Lung (tissue), 12 donors: ENCODE measurements around the gene SNTA1. TPM values are rescaled to one million over a fixed set of nuclear protein-coding genes. Genes with fewer than 3 reads are reported as not detected.

Experiments used
- ATAC-seq: fragments of 200-7000 bp; cut with Tn5 transposase; one replicate; pipeline ENCODE4 v1.9.1; 2020; ENCODE audit warnings: moderate number of reproducible peaks; ENCODE audit not compliant: insufficient read depth, low FRiP score
- DNase-seq, 3 donors: peaks; one replicate each; pipeline ENCODE4 v3.0.0-alpha.2; 2013 to 2017
- H3K27ac ChIP-seq, 2 donors: one replicate each; pipeline ENCODE4 v1.5.1; 2013; ENCODE audit warnings: mild to moderate bottlenecking in 2 of 2, moderate library complexity in 2 of 2, control low read depth in 1 of 2, inconsistent platforms in 1 of 2, low read depth in 1 of 2, low read length in 1 of 2
- H3K27me3 ChIP-seq, 3 donors: one replicate each; pipeline ENCODE4 v1.5.1; 2013; ENCODE audit warnings: low read length in 2 of 3; ENCODE audit not compliant: control insufficient read depth in 3 of 3, insufficient read depth in 3 of 3
- H3K36me3 ChIP-seq, 4 donors: one replicate each; pipeline ENCODE4 v1.5.1; 2013; ENCODE audit warnings: low read length in 4 of 4, mild to moderate bottlenecking in 1 of 4, moderate library complexity in 1 of 4; ENCODE audit not compliant: control insufficient read depth in 4 of 4, insufficient read depth in 4 of 4
- H3K4me1 ChIP-seq, 5 donors: one replicate each; pipeline ENCODE4 v1.5.1; 2013; ENCODE audit warnings: low read length in 5 of 5, mild to moderate bottlenecking in 2 of 5, moderate library complexity in 1 of 5; ENCODE audit not compliant: control insufficient read depth in 5 of 5, insufficient read depth in 5 of 5
- H3K4me3 ChIP-seq: one replicate; pipeline ENCODE4 v1.5.1; 2013; ENCODE audit warnings: mild to moderate bottlenecking, control low read depth, moderate library complexity
- H3K9ac ChIP-seq, 2 donors: one replicate each; pipeline ENCODE4 v1.5.1; 2013; ENCODE audit warnings: low read length in 2 of 2, control low read depth in 1 of 2; ENCODE audit not compliant: insufficient read depth in 1 of 2
- H3K9me3 ChIP-seq, 4 donors: one replicate each; pipeline ENCODE4 v1.5.1; 2013; ENCODE audit warnings: low read length in 3 of 4, mild to moderate bottlenecking in 1 of 4, moderate library complexity in 1 of 4; ENCODE audit not compliant: control insufficient read depth in 4 of 4, insufficient read depth in 3 of 4
- WGBS, 2 donors: extraction: QIAGEN DNeasy Blood & Tissue Kit; methylation state at CpG; one replicate each; pipeline ENCODE4 v1.1.7; 2013; 5-methylcytosine and 5-hydroxymethylcytosine counted together
- polyA plus RNA-seq, 2 donors: library from polyadenylated mRNA; stranded (reverse); fragments of 200-250 nt; gene quantifications; one replicate each; pipeline ENCODE4 v1.2.1, GENCODE V29; 2013
- total RNA-seq, 2 donors: library from RNA; depleted of rRNA in 1 of 2; stranded (reverse); fragments of >200 nt in 1 of 2; gene quantifications; one replicate each; pipeline ENCODE4 v1.2.1, GENCODE V29; 2014 to 2021
- TF ChIP-seq, protein P1 (sequence below): IDR thresholded peaks from 2 replicates; pipeline ENCODE4 v1.5.1; 2012; ENCODE audit warnings: mild to moderate bottlenecking; ENCODE audit errors: control extremely low read depth, extremely low read depth
- donor health status: control.
- donor health status: control.
- donor health status: Bipolar disorder and iron deficiency.
- donor health status: healthy.
- donor health status: DM: yes; HTN: yes; CAD: no.

The SNTA1 gene
- total and polyA plus RNA-seq, 4 donors: 3.7 to 9.9 (median 6.8) TPM

- peaks cover 0 to 3% (median 0%) of the 10 kb centered on the region in 5 donors for H3K4me1 ChIP-seq
- H3K36me3 ChIP-seq: peaks cover 16 to 36% (median 30%) of the 10 kb centered on the region in 4 donors
- DNase-seq (no peak), ATAC-seq (peak; percentile 78)
- no peaks in the 10 kb centered on the region for H3K27me3 ChIP-seq
- no peak overlapping the region for H3K4me3 ChIP-seq
- H3K9ac ChIP-seq: no peak overlapping the region
- H3K27ac ChIP-seq: no peak overlapping the region
- no peaks in the 10 kb centered on the region for H3K9me3 ChIP-seq
- WGBS, 2 donors: 80 to 92% methylated on average over 4 of the region's 4 CpGs
- TF ChIP-seq, protein P1, sequence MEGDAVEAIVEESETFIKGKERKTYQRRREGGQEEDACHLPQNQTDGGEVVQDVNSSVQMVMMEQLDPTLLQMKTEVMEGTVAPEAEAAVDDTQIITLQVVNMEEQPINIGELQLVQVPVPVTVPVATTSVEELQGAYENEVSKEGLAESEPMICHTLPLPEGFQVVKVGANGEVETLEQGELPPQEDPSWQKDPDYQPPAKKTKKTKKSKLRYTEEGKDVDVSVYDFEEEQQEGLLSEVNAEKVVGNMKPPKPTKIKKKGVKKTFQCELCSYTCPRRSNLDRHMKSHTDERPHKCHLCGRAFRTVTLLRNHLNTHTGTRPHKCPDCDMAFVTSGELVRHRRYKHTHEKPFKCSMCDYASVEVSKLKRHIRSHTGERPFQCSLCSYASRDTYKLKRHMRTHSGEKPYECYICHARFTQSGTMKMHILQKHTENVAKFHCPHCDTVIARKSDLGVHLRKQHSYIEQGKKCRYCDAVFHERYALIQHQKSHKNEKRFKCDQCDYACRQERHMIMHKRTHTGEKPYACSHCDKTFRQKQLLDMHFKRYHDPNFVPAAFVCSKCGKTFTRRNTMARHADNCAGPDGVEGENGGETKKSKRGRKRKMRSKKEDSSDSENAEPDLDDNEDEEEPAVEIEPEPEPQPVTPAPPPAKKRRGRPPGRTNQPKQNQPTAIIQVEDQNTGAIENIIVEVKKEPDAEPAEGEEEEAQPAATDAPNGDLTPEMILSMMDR: no peak
Measured at GRCh38 chr20:33373735-33374605, 69.6 kb downstream of the SNTA1 start.

GRCh38 chr20:33372993-33373441 lies 70.5 kb downstream of the SNTA1 start:
- peak in 1 of 3 donors; percentile 4 for DNase-seq
- no peak overlapping the region for H3K9ac ChIP-seq
- H3K4me1 ChIP-seq: peaks cover 0 to 3% (median 0%) of the 10 kb centered on the region in 5 donors
- H3K27me3 ChIP-seq: no peaks in the 10 kb centered on the region
- H3K36me3 ChIP-seq: peaks cover 13 to 29% (median 26%) of the 10 kb centered on the region in 4 donors
- TF ChIP-seq, protein P1: no peak
- H3K4me3 ChIP-seq: no peak overlapping the region
- 72 to 93% methylated on average over 4 of the region's 4 CpGs for WGBS, 2 donors
- H3K9me3 ChIP-seq: no peaks in the 10 kb centered on the region
- ATAC-seq: no peak
- H3K27ac ChIP-seq: peak overlapping the region in 1 of 2 donors; percentile 53

DNA sequence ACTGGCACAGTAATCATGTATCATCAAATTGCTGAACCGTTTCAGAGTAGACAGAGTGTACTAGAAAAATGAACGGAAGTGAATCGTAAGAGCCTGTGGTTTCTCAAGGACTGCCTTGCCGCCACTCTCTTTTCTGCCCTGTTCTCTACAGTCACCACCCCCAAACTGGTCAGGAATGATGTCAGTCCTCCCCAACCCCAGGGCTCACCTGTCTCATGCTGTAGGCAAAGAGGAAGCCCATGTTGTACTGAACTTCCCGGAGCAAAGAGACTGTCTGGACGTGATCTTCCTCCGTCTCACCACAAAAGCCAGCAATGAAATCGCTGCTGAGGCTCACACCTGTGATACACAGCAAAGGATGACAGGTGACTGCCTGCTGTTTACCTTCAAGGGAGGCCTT lies 73.3 kb downstream of the SNTA1 start:
- DNase-seq: no peak
- TF ChIP-seq, protein P1: no peak
- Histone ChIP-seq H3K4me1 (peaks cover 0 to 3% (median 0%) of the 10 kb centered on the region in 5 donors), H3K27ac (no peak overlapping the region), H3K9me3 (no peaks in the 10 kb centered on the region), H3K27me3 (no peaks in the 10 kb centered on the region), H3K9ac (no peak overlapping the region), H3K4me3 (no peak overlapping the region), H3K36me3 (peaks cover 12 to 30% (median 27%) of the 10 kb centered on the region in 4 donors)
- WGBS, 2 donors: 87 to 91% methylated on average over 8 of the region's 8 CpGs
- no peak for ATAC-seq
